22Rv1 (cell line): Measurements from ENCODE around the gene KIF26B.

ENCODE experiments used
- H3K27ac ChIP-seq: fragments of 450-650 bp; 2 replicates; pipeline ENCODE4 v1.5.1; 2017
- CTCF ChIP-seq: fragments of 450-650 bp; IDR thresholded peaks from 2 replicates; pipeline ENCODE4 v1.5.1; 2017; ENCODE audit warnings: mild to moderate bottlenecking
- ZFX ChIP-seq: fragments of 450-650 bp; IDR thresholded peaks from 2 replicates; pipeline ENCODE4 v1.6.1; 2017; ENCODE audit warnings: antibody characterized with exemption, borderline replicate concordance

The KIF26B gene

GRCh38 chr1:245686446-245687030, 531.8 kb downstream of the KIF26B start:
- H3K27ac ChIP-seq, result no peak overlapping the region
- TF ChIP-seq CTCF (no peak), ZFX (no peak)

- TF ChIP-seq ZFX (no peak), CTCF (no peak)
- H3K27ac ChIP-seq, result no peak overlapping the region
These were observed 532.4 kb downstream of the KIF26B start for GRCh38 chr1:245687152-245687635.

- H3K27ac ChIP-seq, result no peak overlapping the region
- TF ChIP-seq ZFX (no peak), CTCF (no peak; the same call in none of the 2 replicates)
These were observed 533.1 kb downstream of the KIF26B start for GRCh38 chr1:245687636-245688535.

GRCh38 chr1:245688536-245689453, 534.0 kb downstream of the KIF26B start:
- no peak for TF ChIP-seq ZFX
- no peak overlapping the region for H3K27ac ChIP-seq

GRCh38 chr1:245690156-245690690, 535.4 kb downstream of the KIF26B start:
- TF ChIP-seq ZFX, result no peak
- TF ChIP-seq CTCF, result no peak
- H3K27ac ChIP-seq, result no peak overlapping the region

- TF ChIP-seq ZFX, result no peak
- TF ChIP-seq CTCF, result no peak
- H3K27ac ChIP-seq, result no peak overlapping the region
These were observed 536.3 kb downstream of the KIF26B start for GRCh38 chr1:245690946-245691541.

GRCh38 chr1:245691897-245692296, 537.1 kb downstream of the KIF26B start:
- no peak overlapping the region for H3K27ac ChIP-seq
- TF ChIP-seq ZFX, result no peak
- TF ChIP-seq CTCF, result no peak
